HG02981 (cell line): ENCODE data around the gene RBMXL2.

Experiments used
- ATAC-seq: cut with Tn5 transposase; IDR thresholded peaks from one replicate; pipeline ENCODE4 v1.9.1; 2021; ENCODE audit warnings: mild to moderate bottlenecking, moderate library complexity; ENCODE audit not compliant: unreplicated experiment

The RBMXL2 gene

GRCh38 chr11:7088921-7089320 lies at the start of gene RBMXL2:
Gene RBMXL2 (plus strand): TSS chr11:7088998. CDS start chr11:7089121, 123 bp downstream.
- ATAC-seq = no peak

- no peak for ATAC-seq
These were observed 42.2 kb upstream of the RBMXL2 start for GRCh38 chr11:7046474-7047175.

- ATAC-seq = no peak
These were observed 38.6 kb upstream of the RBMXL2 start for GRCh38 chr11:7050191-7050590.

GRCh38 chr11:7056828-7057513 lies 31.8 kb upstream of the RBMXL2 start:
- ATAC-seq = peak; percentile 38

- no peak for ATAC-seq
These were observed 31.2 kb upstream of the RBMXL2 start for GRCh38 chr11:7057641-7058040.

GRCh38 chr11:7060868-7061267 lies 27.9 kb upstream of the RBMXL2 start:
- ATAC-seq = no peak

GRCh38 chr11:7062534-7062933 lies 26.3 kb upstream of the RBMXL2 start:
- ATAC-seq = no peak

- no peak for ATAC-seq
These were observed 16.3 kb upstream of the RBMXL2 start for GRCh38 chr11:7072401-7073028.

GRCh38 chr11:7077101-7077500 lies 11.7 kb upstream of the RBMXL2 start:
- ATAC-seq = no peak

GRCh38 chr11:7079545-7080135 lies 9.2 kb upstream of the RBMXL2 start:
- ATAC-seq = no peak

GRCh38 chr11:7080900-7081299 lies 7.9 kb upstream of the RBMXL2 start:
- no peak for ATAC-seq

GRCh38 chr11:7081441-7081840 lies 7.4 kb upstream of the RBMXL2 start:
- ATAC-seq = no peak

GRCh38 chr11:7089328-7090251 lies 792 bp downstream of the RBMXL2 start:
- no peak for ATAC-seq

- peak; percentile 78 for ATAC-seq
These were observed 9.5 kb downstream of the RBMXL2 start for GRCh38 chr11:7098235-7098832.

GRCh38 chr11:7115780-7116179 lies 27.0 kb downstream of the RBMXL2 start:
- ATAC-seq = no peak

GRCh38 chr11:7116370-7116769 lies 27.6 kb downstream of the RBMXL2 start:
- no peak for ATAC-seq

- no peak for ATAC-seq
These were observed 49.3 kb downstream of the RBMXL2 start for GRCh38 chr11:7138051-7138450.
